Heart right ventricle (tissue), 16 donors: ENCODE data around the gene ATN1. TPM values are rescaled to one million over a fixed set of nuclear protein-coding genes. Genes with fewer than 3 reads are reported as not detected.

Source experiments
- ATAC-seq, 8 donors: fragments of 200-7000 bp; cut with Tn5 transposase; one replicate each; pipeline ENCODE4 v1.9.1; 2020; ENCODE audit warnings: mild to moderate bottlenecking in 8 of 8, moderate library complexity in 8 of 8, moderate number of reproducible peaks in 1 of 8
- DNase-seq, 2 donors: peaks; one replicate each; pipeline ENCODE4 v3.0.0-alpha.2; 2020
- H3K27ac ChIP-seq, 10 donors: fragments of 200-600 bp; sonication (generic) in 2 of 10; one replicate each; pipeline versions ENCODE4 v1.5.0 to v1.8.0; 2020 to 2022; ENCODE audit warnings: mild to moderate bottlenecking in 3 of 10
- H3K27me3 ChIP-seq, 7 donors: fragments of 200-600 bp; one replicate each; pipeline ENCODE4 v1.8.0; 2021 to 2022; ENCODE audit warnings: mild to moderate bottlenecking in 2 of 7
- H3K36me3 ChIP-seq, 9 donors: fragments of 200-600 bp; sonication (generic) in 1 of 9; one replicate each; pipeline versions ENCODE4 v1.5.0 to v1.8.0; 2020 to 2022; ENCODE audit warnings: mild to moderate bottlenecking in 2 of 9
- H3K4me1 ChIP-seq, 9 donors: fragments of 200-600 bp; sonication (generic) in 1 of 9; one replicate each; pipeline versions ENCODE4 v1.5.0 to v1.8.0; 2020 to 2022; ENCODE audit warnings: mild to moderate bottlenecking in 4 of 9
- H3K4me3 ChIP-seq, 10 donors: fragments of 200-600 bp; sonication (generic) in 2 of 10; one replicate each; pipeline versions ENCODE4 v1.5.0 to v1.8.0; 2020 to 2022; ENCODE audit warnings: mild to moderate bottlenecking in 7 of 10, moderate library complexity in 2 of 10
- H3K9me3 ChIP-seq, 11 donors: fragments of 200-600 bp in 10 of 11; sonication (generic) in 2 of 11; one replicate each; pipeline versions ENCODE4 v1.5.0 to v1.8.0; 2013 to 2022; ENCODE audit warnings: mild to moderate bottlenecking in 2 of 11, control low read depth in 1 of 11, moderate library complexity in 1 of 11
- CTCF ChIP-seq, 9 donors: fragments of 200-600 bp; sonication (generic) in 2 of 9; IDR thresholded peaks; one replicate each; pipeline versions ENCODE4 v1.5.0 to v1.8.0; 2021 to 2022; ENCODE audit warnings: antibody characterized with exemption in 9 of 9, mild to moderate bottlenecking in 5 of 9, moderate library complexity in 1 of 9
- WGBS, 2 donors: extraction: QIAGEN DNeasy Blood & Tissue Kit; methylation state at CpG; one replicate each; pipeline ENCODE4 v1.1.7; 2013; ENCODE audit warnings: inconsistent platforms in 1 of 2; 5-methylcytosine and 5-hydroxymethylcytosine counted together
- intact Hi-C, 10 donors: fragments of 100-400 bp; cut with DNase I; formaldehyde crosslinking; loops; one replicate each; pipeline versions ENCODE4 v1.11.1 to v1.14.2; 2022
- microRNA-seq, 2 donors: library from miRNA; unstranded; fragments of <30 nt; microRNA quantifications; one replicate each; pipeline ENCODE4 v1.2.0, GENCODE V29; 2021
- polyA plus RNA-seq, 2 donors: library from polyadenylated mRNA; stranded (reverse); fragments of 200-250 nt; gene quantifications; one replicate each; pipeline ENCODE4 v1.2.3, GENCODE V29; 2013
- total RNA-seq, 10 donors: library from RNA; stranded (reverse); fragmentation: NEBNext Ultra II Directional in 3 of 10; extraction: Animal tissue kit (Norgen Biotek cat#: 25700) in 3 of 10; gene quantifications; one replicate each; pipeline versions ENCODE4 v1.2.1 to v1.2.4, GENCODE V29; 2021 to 2023
- donor health status: Arrhythmogenic right ventricular cardiomyopathy.
- donor health status: ischemic (EF 13 %, LVEDD 7.1; RV severe dilation, severe dysfunction).
- donor health status: healthy with polysubstance abuse.
- donor health status: DM: no; HTN: yes; CAD: no.
- donor health status: DM: no; HTN: no; CAD: no.
- donor health status: ischemic (EF 25% LVEDD 6.9; RV normal size, moderate dysfunction).
- donor health status: ischemic (EF 25% LVEDD 5.7; RV mildly dilated, moderate dysfunction).
- donor health status: healthy.
- donor health status: DM: yes; HTN: yes; CAD: no.
- donor health status: Ischemic cardiomyopathy.
- donor health status: ischemic (EF 35%, LVEDD 5.7; RV mildly dilated, moderate dysfunction).
- donor health status: nonischemic (EF 11% LVEDD 7.7; RV severe dilation, severe dysfunction).
- donor health status: DM: yes; HTN: yes; CAD: no.
- donor health status: PGD.
- donor health status: ischemic (EF 29% LVEDD 5.4; RV normal size, mild dysfunction).
- donor health status: nonischemic (EF 23%, LVEDD 6.1; RV moderate dilation, normal function).

ATN1 gene
- total and polyA plus RNA-seq, 12 donors: 48.7 to 96.7 (median 65.8) TPM

DNA sequence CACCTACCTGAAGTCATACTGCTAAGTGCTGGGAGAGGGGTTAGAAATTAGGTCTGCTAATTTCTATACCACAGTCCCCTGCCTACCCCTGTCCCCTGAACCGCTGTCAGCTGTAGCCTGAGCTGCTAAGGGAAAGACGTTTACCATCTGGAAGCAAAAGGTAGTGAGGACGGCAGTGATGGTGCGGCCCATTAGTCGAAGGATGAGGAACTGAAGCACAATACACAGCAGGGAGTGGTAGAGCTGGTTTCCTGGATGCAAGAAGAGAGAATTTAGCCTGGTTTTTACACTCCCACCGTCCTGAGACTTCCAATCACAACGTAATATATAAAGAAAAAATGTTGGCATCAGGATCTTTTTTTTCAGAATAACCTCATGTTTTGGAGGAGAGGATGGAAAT, 54.8 kb downstream of the ATN1 start:
- Histone ChIP-seq H3K27me3 (no peaks in the 10 kb centered on the region), H3K36me3 (peaks cover 0 to 98% (median 41%) of the 10 kb centered on the region in 9 donors), H3K27ac (no peak overlapping the region), H3K9me3 (no peaks in the 10 kb centered on the region), H3K4me3 (no peak overlapping the region), H3K4me1 (peaks cover 0 to 29% (median 0%) of the 10 kb centered on the region in 9 donors)
- no peak for ATAC-seq
- DNase-seq: no peak
- no peak for TF ChIP-seq CTCF (IDR thresholded peaks at IDR 0.05)
- 84 to 88% methylated on average over 7 of the region's 7 CpGs for WGBS, 2 donors
- intact Hi-C loops: no loop called here

DNA sequence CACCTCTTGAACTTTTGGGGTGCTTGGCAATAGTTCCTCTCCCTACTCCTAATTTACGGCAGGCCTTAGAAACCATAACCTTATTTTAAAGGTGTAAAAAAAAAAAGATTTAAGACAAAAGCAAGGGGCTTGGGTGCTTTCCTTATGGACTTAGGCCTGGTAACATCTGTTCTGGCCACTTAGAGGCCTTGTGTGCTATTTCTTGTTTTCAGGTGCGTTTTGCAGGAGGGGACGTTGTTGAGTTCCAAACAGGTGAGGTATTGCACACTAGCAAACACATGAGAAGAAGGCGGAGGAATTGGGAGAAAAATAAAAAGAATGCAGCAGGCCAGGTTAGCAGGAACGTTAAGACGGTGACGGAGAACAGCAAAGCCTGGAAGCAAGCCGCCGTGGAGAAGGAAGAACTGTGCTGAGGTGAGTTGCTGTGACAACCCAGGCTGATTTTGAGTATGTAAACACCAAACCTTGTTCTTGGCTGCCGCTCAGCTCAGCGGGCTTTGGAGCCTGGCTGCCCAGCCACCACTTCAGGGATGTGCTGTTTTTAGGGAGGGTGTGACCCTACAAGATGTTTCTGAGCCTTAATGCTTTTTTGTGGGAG, 60.3 kb downstream of the ATN1 start:
- 92% methylated on average over 11 of the region's 11 CpGs for WGBS, 2 donors
- Histone ChIP-seq H3K27me3 (no peaks in the 10 kb centered on the region), H3K4me1 (no peaks in the 10 kb centered on the region), H3K4me3 (no peak overlapping the region), H3K27ac (no peak overlapping the region), H3K9me3 (no peaks in the 10 kb centered on the region), H3K36me3 (peaks cover 0 to 83% (median 4%) of the 10 kb centered on the region in 9 donors)
- ATAC-seq (no peak), DNase-seq (no peak)
- no peak for TF ChIP-seq CTCF (IDR thresholded peaks at IDR 0.05)
- intact Hi-C loops: no loop called here

Small RNA genes lying within 50 kb of the gene (microRNA-seq; reads per million reads assigned to microRNA genes)
- gene MIR141 (1.8 to 30.2 reads per million in 2 donors), gene MIR200C (22.1 to 293 reads per million in 2 donors)

Other genes with a start within 250 kb of the ATN1 start
- gene ZNF384, start 238.6 kb upstream of the ATN1 start, total RNA-seq: 10 to 100 TPM; 25.1 to 36.0 (median 29.0) TPM
- gene ZNF384, start 238.6 kb upstream of the ATN1 start, polyA plus RNA-seq: 10 to 100 TPM; 17.6 to 23.7 TPM
- gene PIANP, start 227.1 kb upstream of the ATN1 start, total RNA-seq: under 1 TPM in 4 of 10 donors, not detected in 6; 0.12 to 0.54 (median 0.25) TPM
- under 1 TPM; 0.22 to 0.58 TPM for gene PIANP, start 227.1 kb upstream of the ATN1 start, polyA plus RNA-seq
- 10 to 100 TPM; 67.4 to 89.8 (median 77.9) TPM for gene COPS7A, start 203.9 kb upstream of the ATN1 start, total RNA-seq
- 10 to 100 TPM; 31.1 to 91.5 TPM for gene COPS7A, start 203.9 kb upstream of the ATN1 start, polyA plus RNA-seq
- gene MLF2, start 174.8 kb upstream of the ATN1 start, total RNA-seq: 100 to 1,000 TPM; 135 to 182 (median 148) TPM
- gene MLF2, start 174.8 kb upstream of the ATN1 start, polyA plus RNA-seq: 100 to 1,000 TPM; 108 to 197 TPM
- gene PTMS, start 161.6 kb upstream of the ATN1 start, total RNA-seq: 100 to 1,000 TPM in 5 of 10 donors, 10 to 100 TPM in 5; 73.3 to 194 (median 96.0) TPM
- gene PTMS, start 161.6 kb upstream of the ATN1 start, polyA plus RNA-seq: 100 to 1,000 TPM; 289 to 361 TPM
- gene LAG3, start 155.4 kb upstream of the ATN1 start, total RNA-seq: 1 to 10 TPM in 1 of 10 donors, under 1 TPM in 7, not detected in 2; 0.16 to 2.1 (median 0.26) TPM
- 1 to 10 TPM in 1 of 2 donors, under 1 TPM in 1; 0.13 to 1.2 TPM for gene LAG3, start 155.4 kb upstream of the ATN1 start, polyA plus RNA-seq
- 10 to 100 TPM in 2 of 10 donors, 1 to 10 TPM in 8; 2.8 to 44.3 (median 5.0) TPM for gene CD4, start 138.4 kb upstream of the ATN1 start, total RNA-seq
- gene CD4, start 138.4 kb upstream of the ATN1 start, polyA plus RNA-seq: 1 to 10 TPM; 2.6 to 3.2 TPM
- gene GPR162, start 106.1 kb upstream of the ATN1 start, total RNA-seq: 1 to 10 TPM; 1.8 to 5.7 (median 3.8) TPM
- 10 to 100 TPM in 1 of 2 donors, 1 to 10 TPM in 1; 7.0 to 16.8 TPM for gene GPR162, start 106.1 kb upstream of the ATN1 start, polyA plus RNA-seq
- 10 to 100 TPM in 9 of 10 donors, 1 to 10 TPM in 1; 6.4 to 24.6 (median 16.0) TPM for gene P3H3, start 99.6 kb upstream of the ATN1 start, total RNA-seq
- 10 to 100 TPM; 12.5 to 37.8 TPM for gene P3H3, start 99.6 kb upstream of the ATN1 start, polyA plus RNA-seq
- 10 to 100 TPM in 2 of 10 donors, 1 to 10 TPM in 8; 2.4 to 14.6 (median 7.5) TPM for gene GNB3, start 87.0 kb upstream of the ATN1 start, total RNA-seq
- 10 to 100 TPM in 1 of 2 donors, 1 to 10 TPM in 1; 1.9 to 15.0 TPM for gene GNB3, start 87.0 kb upstream of the ATN1 start, polyA plus RNA-seq
- 1 to 10 TPM in 3 of 10 donors, under 1 TPM in 6, not detected in 1; 0.22 to 4.0 (median 0.55) TPM for gene CDCA3, start 76.7 kb upstream of the ATN1 start, total RNA-seq
- 1 to 10 TPM in 1 of 2 donors, under 1 TPM in 1; 0.45 to 1.5 TPM for gene CDCA3, start 76.7 kb upstream of the ATN1 start, polyA plus RNA-seq
- 10 to 100 TPM; 64.8 to 95.5 (median 74.1) TPM for gene USP5, start 75.8 kb upstream of the ATN1 start, total RNA-seq
- 10 to 100 TPM; 17.6 to 37.4 TPM for gene USP5, start 75.8 kb upstream of the ATN1 start, polyA plus RNA-seq
- 1,000 to 10,000 TPM in 1 of 10 donors, 100 to 1,000 TPM in 9; 739 to 1,044 (median 839) TPM for gene TPI1, start 60.4 kb upstream of the ATN1 start, total RNA-seq
- 1,000 to 10,000 TPM in 1 of 2 donors, 100 to 1,000 TPM in 1; 367 to 1,432 TPM for gene TPI1, start 60.4 kb upstream of the ATN1 start, polyA plus RNA-seq
- gene SPSB2, start 54.7 kb upstream of the ATN1 start, total RNA-seq: 1 to 10 TPM; 2.0 to 5.6 (median 3.4) TPM
- gene SPSB2, start 54.7 kb upstream of the ATN1 start, polyA plus RNA-seq: 1 to 10 TPM; 5.4 to 5.6 TPM
- gene LRRC23, start 23.1 kb upstream of the ATN1 start, total RNA-seq: 10 to 100 TPM in 6 of 10 donors, 1 to 10 TPM in 4; 6.5 to 16.1 (median 11.0) TPM
- gene LRRC23, start 23.1 kb upstream of the ATN1 start, polyA plus RNA-seq: 10 to 100 TPM; 12.6 to 16.6 TPM
- 10 to 100 TPM in 8 of 10 donors, 1 to 10 TPM in 2; 6.3 to 68.4 (median 14.4) TPM for gene ENO2, start 13.4 kb upstream of the ATN1 start, total RNA-seq
- 10 to 100 TPM; 19.2 to 19.3 TPM for gene ENO2, start 13.4 kb upstream of the ATN1 start, polyA plus RNA-seq
- not detected for gene RNU7-1, start 15.9 kb downstream of the ATN1 start, total RNA-seq
- gene RNU7-1, start 15.9 kb downstream of the ATN1 start, polyA plus RNA-seq: not detected
- gene C12orf57, start 16.1 kb downstream of the ATN1 start, total RNA-seq: 100 to 1,000 TPM; 134 to 213 (median 167) TPM
- 100 to 1,000 TPM; 182 to 654 TPM for gene C12orf57, start 16.1 kb downstream of the ATN1 start, polyA plus RNA-seq
- gene PTPN6, start 23.4 kb downstream of the ATN1 start, total RNA-seq: 10 to 100 TPM in 2 of 10 donors, 1 to 10 TPM in 8; 2.9 to 32.5 (median 5.3) TPM
- 10 to 100 TPM in 1 of 2 donors, 1 to 10 TPM in 1; 8.1 to 12.1 TPM for gene PTPN6, start 23.4 kb downstream of the ATN1 start, polyA plus RNA-seq
- gene PHB2, start 42.7 kb downstream of the ATN1 start, total RNA-seq: 100 to 1,000 TPM; 139 to 203 (median 160) TPM
- gene PHB2, start 42.7 kb downstream of the ATN1 start, polyA plus RNA-seq: 100 to 1,000 TPM; 102 to 178 TPM
- gene EMG1, start 43.0 kb downstream of the ATN1 start, total RNA-seq: 10 to 100 TPM; 33.5 to 42.1 (median 38.3) TPM
- gene EMG1, start 43.0 kb downstream of the ATN1 start, polyA plus RNA-seq: 10 to 100 TPM; 13.8 to 31.4 TPM
- gene LPCAT3, start 90.5 kb downstream of the ATN1 start, total RNA-seq: 10 to 100 TPM; 19.9 to 65.8 (median 34.1) TPM
- gene LPCAT3, start 90.5 kb downstream of the ATN1 start, polyA plus RNA-seq: 10 to 100 TPM; 36.4 to 41.2 TPM
- gene C1S, start 132.8 kb downstream of the ATN1 start, total RNA-seq: 100 to 1,000 TPM in 3 of 10 donors, 10 to 100 TPM in 7; 25.1 to 151 (median 51.6) TPM
- gene C1S, start 132.8 kb downstream of the ATN1 start, polyA plus RNA-seq: 10 to 100 TPM; 53.4 to 64.9 TPM
- gene C1R, start 164.5 kb downstream of the ATN1 start, total RNA-seq: 100 to 1,000 TPM in 4 of 10 donors, 10 to 100 TPM in 6; 19.9 to 238 (median 59.0) TPM
- 100 to 1,000 TPM in 1 of 2 donors, 10 to 100 TPM in 1; 73.0 to 209 TPM for gene C1R, start 164.5 kb downstream of the ATN1 start, polyA plus RNA-seq
- gene C1RL, start 181.3 kb downstream of the ATN1 start, total RNA-seq: 10 to 100 TPM in 3 of 10 donors, 1 to 10 TPM in 7; 4.5 to 24.9 (median 7.5) TPM
- gene C1RL, start 181.3 kb downstream of the ATN1 start, polyA plus RNA-seq: 10 to 100 TPM in 1 of 2 donors, 1 to 10 TPM in 1; 8.3 to 22.3 TPM
- 1 to 10 TPM in 1 of 10 donors, under 1 TPM in 3, not detected in 6; 0.34 to 3.2 (median 0.56) TPM for gene RBP5, start 200.9 kb downstream of the ATN1 start, total RNA-seq
- 1 to 10 TPM in 1 of 2 donors, under 1 TPM in 1; 0.66 to 1.8 TPM for gene RBP5, start 200.9 kb downstream of the ATN1 start, polyA plus RNA-seq
- gene CLSTN3, start 202.4 kb downstream of the ATN1 start, total RNA-seq: 10 to 100 TPM in 2 of 10 donors, 1 to 10 TPM in 8; 3.7 to 16.8 (median 6.0) TPM
- 1 to 10 TPM; 3.9 to 6.8 TPM for gene CLSTN3, start 202.4 kb downstream of the ATN1 start, polyA plus RNA-seq